PC-3 (cell line): ENCODE data around the gene OR2A5. TPM values are rescaled to one million over a fixed set of nuclear protein-coding genes. Genes with fewer than 3 reads are reported as not detected.

Experiments
- ATAC-seq: fragments of 200-7000 bp; cut with Tn5 transposase; 2 replicates; pipeline ENCODE4 v1.9.1; 2020; ENCODE audit warnings: mild to moderate bottlenecking, moderate library complexity
- BruUV-seq: library from RNA; stranded (reverse); fragments of 400-500 nt; replicated peaks from 2 replicates; lab custom pipeline; 2021; lab: Mats Ljungman, UMichigan
- CTCF ChIA-PET: fragments of 300-600 bp; sonication (Branson Sonifier 250); formaldehyde crosslinking; loops from one replicate; lab custom pipeline; 2022; ENCODE audit warnings: antibody characterized with exemption; lab: Charles Lee
- POLR2A ChIA-PET: fragments of 300-600 bp; sonication (Branson Sonifier 250); formaldehyde crosslinking; loops from one replicate; lab custom pipeline; 2022; ENCODE audit warnings: antibody characterized with exemption; ENCODE audit not compliant: unreplicated experiment; lab: Charles Lee
- DNase-seq: peaks from one replicate; pipeline ENCODE4 v3.0.0-alpha.2; 2015
- H2AFZ ChIP-seq: fragments of 300-600 bp; sonication (generic); 2 replicates; pipeline ENCODE4 v1.6.0; 2016; ENCODE audit warnings: antibody characterized with exemption, low read length
- H3F3A ChIP-seq: fragments of 300-600 bp; sonication (generic); one replicate; pipeline ENCODE4 v1.6.0; 2017; ENCODE audit warnings: antibody characterized with exemption, low read length, control low read depth, mild to moderate bottlenecking; ENCODE audit not compliant: unreplicated experiment
- H3K27ac ChIP-seq: fragments of 300-600 bp; sonication (generic); 2 replicates; pipeline ENCODE4 v1.5.1; 2016; ENCODE audit warnings: mild to moderate bottlenecking, low read length
- H3K27me3 ChIP-seq: fragments of 300-600 bp; sonication (generic); 2 replicates; pipeline ENCODE4 v1.6.1; 2016; ENCODE audit warnings: low read length, mixed read lengths
- H3K36me3 ChIP-seq: fragments of 300-600 bp; sonication (generic); 2 replicates; pipeline ENCODE4 v1.6.1; 2016; ENCODE audit warnings: low read depth, mixed run types, low read length, mixed read lengths
- H3K4me1 ChIP-seq: fragments of 300-600 bp; sonication (generic); 2 replicates; pipeline ENCODE4 v1.5.1; 2016; ENCODE audit warnings: low read length; ENCODE audit not compliant: insufficient read depth
- H3K4me2 ChIP-seq: fragments of 300-600 bp; sonication (generic); 2 replicates; pipeline ENCODE4 v1.6.0; 2016; ENCODE audit warnings: low read length
- H3K4me3 ChIP-seq: fragments of 300-600 bp; sonication (generic); 2 replicates; pipeline ENCODE4 v1.5.1; 2016; ENCODE audit warnings: mild to moderate bottlenecking, low read length, mixed read lengths
- H3K79me2 ChIP-seq: fragments of 300-600 bp; sonication (generic); 2 replicates; pipeline ENCODE4 v1.6.1; 2017; ENCODE audit warnings: low read length, mixed read lengths
- H3K9ac ChIP-seq: fragments of 300-600 bp; sonication (generic); 2 replicates; pipeline ENCODE4 v1.6.0; 2016; ENCODE audit warnings: mild to moderate bottlenecking, low read length
- H3K9me2 ChIP-seq: fragments of 300-600 bp; sonication (generic); replicated peaks from 2 replicates; pipeline ENCODE4 v1.6.1; 2016; ENCODE audit warnings: mixed run types, low read length, mixed read lengths
- H3K9me3 ChIP-seq: fragments of 300-600 bp; sonication (generic); 2 replicates; pipeline ENCODE4 v1.6.1; 2016; ENCODE audit warnings: low read length, mixed read lengths
- H4K20me1 ChIP-seq: fragments of 300-600 bp; sonication (generic); 2 replicates; pipeline ENCODE4 v1.6.1; 2016; ENCODE audit warnings: low read length, mixed read lengths
- CTCF ChIP-seq: fragments of 300-600 bp; sonication (generic); conservative IDR thresholded peaks from 2 replicates; pipeline ENCODE4 v1.5.1; 2017; ENCODE audit warnings: antibody characterized with exemption, low read depth, mild to moderate bottlenecking, low read length
- EZH2 ChIP-seq: fragments of 300-600 bp; sonication (generic); IDR thresholded peaks from one replicate; pipeline ENCODE4 v1.6.1; 2017; ENCODE audit warnings: antibody characterized with exemption, mild to moderate bottlenecking, low read length; ENCODE audit not compliant: unreplicated experiment
- EZH2phosphoT487 ChIP-seq: fragments of 300-600 bp; sonication (generic); IDR thresholded peaks from 2 replicates; pipeline ENCODE4 v1.6.1; 2018; ENCODE audit warnings: mild to moderate bottlenecking, antibody characterized with exemption, low read length, borderline replicate concordance
- intact Hi-C: fragments of 100-400 bp; cut with micrococcal nuclease; formaldehyde crosslinking; loops from 2 replicates; pipeline ENCODE4 v1.9.0; 2023
- total RNA-seq: library from RNA; depleted of rRNA; stranded (reverse); fragments of >200 nt; gene quantifications from 2 replicates; pipeline ENCODE4 v1.2.3, GENCODE V29; 2014

OR2A5 gene
- total RNA-seq, 1 experiment from 2014 or later, result not detected

- H2AFZ ChIP-seq, result no peak overlapping the region
Observed at GRCh38 chr7:144086730-144087129, 38.0 kb downstream of the OR2A5 start.

GRCh38 chr7:144087230-144087629 is 38.5 kb downstream of the OR2A5 start:
- Histone ChIP-seq H2AFZ (no peak overlapping the region), H3K9me3 (no peaks in the 10 kb centered on the region), H3K4me1 (no peaks in the 10 kb centered on the region), H3K9ac (no peak overlapping the region), H3K27me3 (no peaks in the 10 kb centered on the region), H3K9me2 (no peaks in the 10 kb centered on the region), H3K27ac (no peak overlapping the region), H3K79me2 (no peaks in the 10 kb centered on the region), H3K4me3 (no peak overlapping the region), H3K4me2 (no peak overlapping the region), H3K36me3 (no peaks in the 10 kb centered on the region), H3F3A (no peaks in the 10 kb centered on the region), H4K20me1 (no peaks in the 10 kb centered on the region)
- BruUV-seq, result no TSS peak
- intact Hi-C loops, result no loop called here
- ChIA-PET POLR2A (no interaction called here), CTCF (no interaction called here)
- DNase-seq (no peak), ATAC-seq (no peak)
- no peak for TF ChIP-seq CTCF
- TF ChIP-seq EZH2, result no peak
- no peak for TF ChIP-seq EZH2phosphoT487

More at GRCh38 chr7:144086730-144087129, 38.0 kb downstream of the OR2A5 start:
- H3K4me1 ChIP-seq, result no peaks in the 10 kb centered on the region
- no peaks in the 10 kb centered on the region for H3K79me2 ChIP-seq
- no peaks in the 10 kb centered on the region for H3K36me3 ChIP-seq
- no peaks in the 10 kb centered on the region for H3K9me3 ChIP-seq
- DNase-seq, result no peak
- no peaks in the 10 kb centered on the region for H3F3A ChIP-seq
- no peak for TF ChIP-seq EZH2
- no peak for TF ChIP-seq EZH2phosphoT487
- TF ChIP-seq CTCF, result no peak
- H4K20me1 ChIP-seq, result no peaks in the 10 kb centered on the region
- H3K9me2 ChIP-seq, result no peaks in the 10 kb centered on the region
- no peak overlapping the region for H3K4me2 ChIP-seq
- intact Hi-C loops, result no loop called here
- no peaks in the 10 kb centered on the region for H3K27me3 ChIP-seq
- H3K4me3 ChIP-seq, result no peak overlapping the region
- no peak overlapping the region for H3K9ac ChIP-seq
- H3K27ac ChIP-seq, result no peak overlapping the region
- ATAC-seq, result no peak
- CTCF ChIA-PET, result no interaction called here
- no TSS peak for BruUV-seq
- POLR2A ChIA-PET, result no interaction called here

- Histone ChIP-seq H3K4me2 (no peak overlapping the region), H3K36me3 (no peaks in the 10 kb centered on the region), H3K9me2 (no peaks in the 10 kb centered on the region), H3K27me3 (no peaks in the 10 kb centered on the region), H2AFZ (no peak overlapping the region), H3K4me1 (no peaks in the 10 kb centered on the region), H3K9me3 (no peaks in the 10 kb centered on the region), H3F3A (no peaks in the 10 kb centered on the region), H3K79me2 (no peaks in the 10 kb centered on the region), H3K4me3 (no peak overlapping the region), H3K27ac (no peak overlapping the region), H4K20me1 (no peaks in the 10 kb centered on the region), H3K9ac (no peak overlapping the region)
- ATAC-seq, result no peak
- intact Hi-C loops, result no loop called here
- ChIA-PET POLR2A (no interaction called here), CTCF (no interaction called here)
- no peak for TF ChIP-seq CTCF
- no peak for TF ChIP-seq EZH2
- no peak for TF ChIP-seq EZH2phosphoT487
- BruUV-seq, result no TSS peak
- DNase-seq, result no peak
Observed at GRCh38 chr7:144090667-144091066, 41.9 kb downstream of the OR2A5 start.
